Subcutaneous abdominal adipose tissue (tissue), 5 donors: ENCODE results near the gene LAS1L.
"Not testable (repeated sequence)": the region's sequence is repeated elsewhere in the genome, so short reads cannot be mapped to it uniquely, and the experiment has no call there.

Experiments used
- H3K27ac ChIP-seq: one replicate; pipeline ENCODE4 v1.7.0; 2013; ENCODE audit warnings: low read depth, mild to moderate bottlenecking, inconsistent platforms, low read length, moderate library complexity
- H3K27me3 ChIP-seq, 5 donors: one replicate each; pipeline ENCODE4 v1.7.0; 2013; ENCODE audit warnings: low read length in 5 of 5, inconsistent platforms in 1 of 5; ENCODE audit not compliant: control insufficient read depth in 5 of 5, insufficient read depth in 4 of 5
- H3K36me3 ChIP-seq, 5 donors: one replicate each; pipeline ENCODE4 v1.7.0; 2013; ENCODE audit warnings: low read length in 5 of 5; ENCODE audit not compliant: control insufficient read depth in 5 of 5, insufficient read depth in 5 of 5
- H3K4me1 ChIP-seq, 5 donors: one replicate each; pipeline ENCODE4 v1.7.0; 2013; ENCODE audit warnings: low read length in 5 of 5, mild to moderate bottlenecking in 3 of 5, moderate library complexity in 1 of 5; ENCODE audit not compliant: control insufficient read depth in 5 of 5, insufficient read depth in 5 of 5
- H3K4me3 ChIP-seq, 5 donors: one replicate each; pipeline ENCODE4 v1.7.0; 2013; ENCODE audit warnings: low read length in 5 of 5, low read depth in 1 of 5
- H3K9ac ChIP-seq, 5 donors: one replicate each; pipeline ENCODE4 v1.7.0; 2013; ENCODE audit warnings: low read length in 5 of 5, mild to moderate bottlenecking in 4 of 5, moderate library complexity in 3 of 5
- H3K9me3 ChIP-seq, 5 donors: one replicate each; pipeline ENCODE4 v1.7.0; 2013; ENCODE audit warnings: low read length in 5 of 5; ENCODE audit not compliant: control insufficient read depth in 5 of 5
- donor health status: healthy.
- donor health status: healthy.
- donor health status: healthy.
- donor health status: healthy.
- donor health status: healthy.

The LAS1L gene

GRCh38 chrX:65534450-65535292, at the start of gene LAS1L:
TSS of gene LAS1L (minus strand) at chrX:65534787. CDS start at chrX:65534715, 72 bp downstream.
- Histone ChIP-seq H3K9me3 (peaks cover 0 to 7% (median 5%) of the 10 kb centered on the region in 5 donors), H3K36me3 (peaks cover 0 to 13% (median 8%) of the 10 kb centered on the region in 5 donors), H3K4me3 (peak within 1 kb of the TSS; percentile 85 to 93 (median 90)), H3K27me3 (peaks cover 0 to 19% (median 3%) of the 10 kb centered on the region in 5 donors), H3K4me1 (peaks cover 8 to 18% (median 13%) of the 10 kb centered on the region in 5 donors), H3K9ac (peak within 1 kb of the TSS; percentile 16 to 91 (median 77)), H3K27ac (peak within 1 kb of the TSS; percentile 50)

DNA sequence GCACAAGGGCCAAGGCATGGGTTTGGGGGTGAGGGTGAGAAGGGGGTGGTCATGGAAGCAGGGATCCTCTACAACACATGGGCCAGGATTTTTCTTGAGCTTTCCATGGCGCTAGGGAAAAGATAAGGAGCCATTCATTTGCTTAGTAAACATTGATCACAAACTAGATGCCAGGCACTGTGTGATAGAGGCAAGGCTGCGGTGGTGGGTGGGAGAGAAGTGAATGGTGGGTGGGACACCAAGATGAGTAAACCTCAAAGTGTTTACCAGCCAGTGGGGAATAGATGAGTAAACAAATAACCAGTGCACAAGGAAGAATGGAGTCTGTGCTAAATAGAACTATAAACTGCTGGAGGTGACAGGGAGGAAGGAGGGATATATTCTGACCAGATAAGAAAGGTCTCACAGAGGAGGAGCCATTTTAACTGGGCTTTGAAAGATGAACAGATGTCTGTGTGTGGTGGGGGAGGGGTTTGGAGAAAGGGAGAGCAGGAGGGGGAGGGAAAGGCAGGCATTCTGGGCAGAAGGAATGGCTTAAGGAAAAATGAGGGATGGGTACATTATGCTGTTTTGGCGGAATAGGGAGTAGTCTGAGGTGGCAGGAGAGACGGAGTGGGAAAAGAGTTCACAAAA, 48.0 kb upstream of the LAS1L start:
- H3K9ac ChIP-seq = no peak overlapping the region
- peaks cover 0 to 6% (median 2%) of the 10 kb centered on the region in 5 donors for H3K4me1 ChIP-seq
- H3K36me3 ChIP-seq = no peaks in the 10 kb centered on the region
- no peak overlapping the region for H3K4me3 ChIP-seq
- H3K27ac ChIP-seq = no peak overlapping the region
- H3K9me3 ChIP-seq = no peaks in the 10 kb centered on the region
- peaks cover 0 to 13% (median 6%) of the 10 kb centered on the region in 5 donors for H3K27me3 ChIP-seq

GRCh38 chrX:65581661-65582339, 47.2 kb upstream of the LAS1L start:
- H3K4me1 ChIP-seq = peaks cover 0 to 4% (median 0%) of the 10 kb centered on the region in 5 donors
- no peaks in the 10 kb centered on the region for H3K36me3 ChIP-seq
- no peaks in the 10 kb centered on the region for H3K9me3 ChIP-seq
- H3K9ac ChIP-seq = no peak overlapping the region
- peak overlapping the region in 1 of 5 donors; percentile 7 for H3K4me3 ChIP-seq
- no peak overlapping the region for H3K27ac ChIP-seq
- peaks cover 3 to 13% (median 4%) of the 10 kb centered on the region in 5 donors for H3K27me3 ChIP-seq

GRCh38 chrX:65578346-65578745, 43.8 kb upstream of the LAS1L start:
- H3K27me3 ChIP-seq = peaks cover 4 to 24% (median 7%) of the 10 kb centered on the region in 5 donors
- no peak overlapping the region for H3K9ac ChIP-seq
- H3K4me3 ChIP-seq = no peak overlapping the region
- H3K27ac ChIP-seq = no peak overlapping the region
- H3K9me3 ChIP-seq = no peaks in the 10 kb centered on the region
- H3K36me3 ChIP-seq = no peaks in the 10 kb centered on the region
- H3K4me1 ChIP-seq = peaks cover 0 to 4% (median 0%) of the 10 kb centered on the region in 5 donors

DNA sequence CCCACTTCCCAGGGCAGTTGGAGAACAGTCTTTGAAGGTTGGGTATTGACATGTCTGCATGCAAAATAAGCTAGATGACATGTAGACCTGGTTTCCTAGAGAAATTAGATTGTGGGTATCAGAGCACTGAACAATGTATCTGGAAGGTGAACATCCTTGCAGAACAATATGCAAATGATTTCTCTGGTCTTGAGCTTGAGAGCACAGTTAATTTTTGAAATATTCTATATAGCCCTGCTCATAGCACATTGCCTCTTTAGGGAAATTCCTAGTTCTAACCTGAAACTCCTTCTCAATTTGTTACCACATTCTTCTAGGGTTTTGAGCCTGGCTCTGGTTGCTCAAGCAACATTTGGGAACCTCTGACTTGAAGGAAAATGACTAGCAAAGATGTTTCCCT, 41.6 kb upstream of the LAS1L start:
- Histone ChIP-seq H3K27ac (no peak overlapping the region), H3K9me3 (no peaks in the 10 kb centered on the region), H3K9ac (no peak overlapping the region), H3K4me3 (no peak overlapping the region), H3K27me3 (peaks cover 4 to 29% (median 18%) of the 10 kb centered on the region in 5 donors), H3K36me3 (no peaks in the 10 kb centered on the region), H3K4me1 (no peaks in the 10 kb centered on the region)

DNA sequence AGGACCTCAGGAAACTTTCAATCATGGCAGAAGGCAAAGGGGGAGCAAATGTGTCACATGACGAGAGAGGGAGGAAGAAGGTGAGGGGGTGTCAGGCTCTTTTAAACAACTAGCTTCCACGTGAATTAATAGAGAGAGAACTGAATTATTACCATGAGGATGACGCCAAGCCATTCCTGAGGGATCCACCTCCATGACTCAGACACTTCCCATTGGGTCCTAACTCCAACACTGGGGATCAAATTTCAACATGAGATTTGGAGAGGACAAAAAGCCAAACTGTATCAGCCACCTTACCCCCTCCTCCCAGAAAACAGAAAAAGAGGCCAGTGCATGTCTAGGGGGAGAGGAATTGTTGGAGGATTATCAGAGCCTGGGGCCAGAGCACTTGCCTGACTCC, 40.4 kb upstream of the LAS1L start:
- H3K4me3 ChIP-seq = no peak overlapping the region
- no peaks in the 10 kb centered on the region for H3K9me3 ChIP-seq
- H3K9ac ChIP-seq = no peak overlapping the region
- H3K4me1 ChIP-seq = no peaks in the 10 kb centered on the region
- H3K27me3 ChIP-seq = peaks cover 3 to 24% (median 20%) of the 10 kb centered on the region in 5 donors
- H3K36me3 ChIP-seq = no peaks in the 10 kb centered on the region
- no peak overlapping the region for H3K27ac ChIP-seq

DNA sequence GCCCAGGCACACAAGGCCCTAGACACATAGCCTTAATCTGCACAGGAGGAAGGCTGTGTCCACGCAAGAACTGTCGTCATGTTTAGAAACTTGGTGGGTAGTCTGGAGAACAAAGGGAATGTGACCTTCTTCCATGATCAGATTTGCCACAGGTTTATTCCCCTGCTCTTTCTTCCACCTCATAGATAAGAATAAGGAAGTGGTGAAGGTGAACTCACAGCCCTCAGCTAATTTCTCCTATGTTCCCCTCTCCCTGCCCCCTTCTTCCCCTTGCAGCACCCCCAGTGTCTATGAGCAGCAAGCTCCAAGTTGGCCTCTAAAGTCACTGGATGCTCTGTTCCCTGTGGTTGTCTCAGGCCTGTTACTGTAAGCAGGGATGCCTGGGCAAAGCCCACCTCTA, 39.8 kb upstream of the LAS1L start:
- Histone ChIP-seq H3K4me1 (no peaks in the 10 kb centered on the region), H3K9me3 (no peaks in the 10 kb centered on the region), H3K4me3 (no peak overlapping the region), H3K27ac (no peak overlapping the region), H3K36me3 (no peaks in the 10 kb centered on the region), H3K9ac (no peak overlapping the region), H3K27me3 (peaks cover 0 to 27% (median 16%) of the 10 kb centered on the region in 5 donors)

DNA sequence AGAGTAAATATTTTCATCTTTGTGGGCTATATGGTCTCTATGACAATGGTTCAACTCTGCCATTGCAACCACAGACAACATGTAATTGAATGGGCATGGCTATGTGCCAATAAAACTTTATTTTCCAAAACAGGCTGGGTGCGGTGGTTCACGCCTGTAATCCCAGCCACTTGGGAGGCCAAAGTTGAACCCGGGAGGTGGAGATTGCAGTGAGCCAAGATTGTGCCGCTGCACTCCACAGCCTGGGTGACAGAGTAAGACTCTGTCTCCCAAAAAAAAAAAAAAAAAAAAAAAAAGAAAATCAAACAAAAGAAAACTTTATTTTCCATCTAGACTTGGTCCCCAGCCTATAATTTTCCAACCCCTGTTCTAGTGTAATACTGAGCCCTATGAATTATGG, 38.4 kb upstream of the LAS1L start:
- Histone ChIP-seq H3K4me1 (no peaks in the 10 kb centered on the region), H3K4me3 (no peak overlapping the region), H3K9ac (no peak overlapping the region), H3K27ac (no peak overlapping the region), H3K36me3 (no peaks in the 10 kb centered on the region), H3K27me3 (peaks cover 0 to 34% (median 18%) of the 10 kb centered on the region in 5 donors), H3K9me3 (no peaks in the 10 kb centered on the region)

DNA sequence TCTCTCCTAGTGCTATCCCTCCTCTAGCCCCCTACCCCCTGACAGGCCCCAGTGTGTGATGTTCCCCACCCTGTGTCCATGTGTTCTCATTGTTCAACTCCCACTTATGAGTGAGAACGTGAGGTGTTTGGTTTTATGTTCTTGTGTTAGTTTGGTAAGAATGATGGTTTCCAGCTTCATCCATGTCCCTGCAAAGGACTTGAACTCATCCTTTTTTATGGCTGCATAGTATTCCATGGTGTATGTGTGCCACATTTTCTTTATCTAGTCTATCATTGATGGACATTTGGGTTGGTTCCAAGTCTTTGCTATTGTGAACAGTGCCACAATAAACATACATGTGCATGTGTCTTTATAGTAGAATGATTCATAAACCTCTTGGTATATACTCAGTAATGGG, 28.3 kb upstream of the LAS1L start:
- H3K36me3 ChIP-seq, H3K4me1 ChIP-seq, H3K27ac ChIP-seq, H3K9ac ChIP-seq, H3K27me3 ChIP-seq, H3K4me3 ChIP-seq, H3K9me3 ChIP-seq: not testable (repeated sequence)
